Heart left ventricle (tissue), 13 donors: ENCODE results near the gene ZFP36L1.

Experiments
- CTCF ChIP-seq, 12 donors: fragments of 200-600 bp; sonication (generic) in 4 of 12; IDR thresholded peaks; one replicate each; pipeline versions ENCODE4 v1.5.0 to v1.8.0; 2018 to 2022; ENCODE audit warnings: antibody characterized with exemption in 12 of 12, mild to moderate bottlenecking in 5 of 12
- POLR2A ChIP-seq, 2 donors: fragments of 450-650 bp; IDR thresholded peaks; one replicate each; pipeline ENCODE4 v1.6.1; 2017; ENCODE audit warnings: antibody characterized with exemption in 2 of 2, mild to moderate bottlenecking in 2 of 2, moderate library complexity in 2 of 2
- donor health status: ischemic (EF 13 %, LVEDD 7.1; RV severe dilation, severe dysfunction).
- donor health status: DM: no; HTN: yes; CAD: no.
- donor health status: DM: no; HTN: no; CAD: no.
- donor health status: ischemic (EF 25% LVEDD 6.9; RV normal size, moderate dysfunction).
- donor health status: ischemic (EF 25% LVEDD 5.7; RV mildly dilated, moderate dysfunction).
- donor health status: ischemic (EF 35%, LVEDD 5.7; RV mildly dilated, moderate dysfunction).
- donor health status: nonischemic (EF 11% LVEDD 7.7; RV severe dilation, severe dysfunction).
- donor health status: DM: yes; HTN: yes; CAD: no.
- donor health status: PGD.
- donor health status: ischemic (EF 29% LVEDD 5.4; RV normal size, mild dysfunction).
- donor health status: nonischemic (EF 23%, LVEDD 6.1; RV moderate dilation, normal function).

DNA sequence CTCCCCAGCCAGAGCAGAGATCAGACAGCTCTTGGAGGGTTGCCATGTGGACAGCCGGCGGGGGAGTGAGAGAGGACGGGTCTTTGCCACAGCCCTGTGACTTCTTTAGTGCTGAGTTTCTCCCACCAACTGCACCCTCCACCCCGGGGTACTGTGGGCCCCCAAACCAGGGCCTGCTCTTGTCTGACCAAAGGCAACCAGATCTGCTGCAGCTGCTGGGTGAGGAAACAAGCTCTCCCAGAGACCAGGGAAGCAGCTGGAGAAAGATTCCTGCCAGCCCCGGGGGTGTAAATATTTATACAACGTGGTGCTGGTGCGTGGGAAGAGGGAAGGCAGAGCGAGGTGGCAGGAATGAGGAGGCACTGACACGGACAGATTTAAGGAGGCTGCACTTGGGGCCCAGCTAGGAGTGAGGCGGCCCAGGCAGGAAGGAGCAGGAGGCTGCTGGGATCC is 14.3 kb upstream of the ZFP36L1 start:
- no peak for TF ChIP-seq CTCF (IDR thresholded peaks at IDR 0.05)
- no peak for TF ChIP-seq POLR2A (IDR thresholded peaks at IDR 0.05)
